Placental epithelial cell (primary cell): ENCODE measurements around the gene DAZ4. TPM values are rescaled to one million over a fixed set of nuclear protein-coding genes. Genes with fewer than 3 reads are reported as not detected.

Experiments
- total RNA-seq: library from RNA; depleted of rRNA; stranded (reverse); fragments of >200 nt; gene quantifications from 2 replicates; pipeline ENCODE4 v1.2.3, GENCODE V29; 2012

The DAZ4 gene, protein sequence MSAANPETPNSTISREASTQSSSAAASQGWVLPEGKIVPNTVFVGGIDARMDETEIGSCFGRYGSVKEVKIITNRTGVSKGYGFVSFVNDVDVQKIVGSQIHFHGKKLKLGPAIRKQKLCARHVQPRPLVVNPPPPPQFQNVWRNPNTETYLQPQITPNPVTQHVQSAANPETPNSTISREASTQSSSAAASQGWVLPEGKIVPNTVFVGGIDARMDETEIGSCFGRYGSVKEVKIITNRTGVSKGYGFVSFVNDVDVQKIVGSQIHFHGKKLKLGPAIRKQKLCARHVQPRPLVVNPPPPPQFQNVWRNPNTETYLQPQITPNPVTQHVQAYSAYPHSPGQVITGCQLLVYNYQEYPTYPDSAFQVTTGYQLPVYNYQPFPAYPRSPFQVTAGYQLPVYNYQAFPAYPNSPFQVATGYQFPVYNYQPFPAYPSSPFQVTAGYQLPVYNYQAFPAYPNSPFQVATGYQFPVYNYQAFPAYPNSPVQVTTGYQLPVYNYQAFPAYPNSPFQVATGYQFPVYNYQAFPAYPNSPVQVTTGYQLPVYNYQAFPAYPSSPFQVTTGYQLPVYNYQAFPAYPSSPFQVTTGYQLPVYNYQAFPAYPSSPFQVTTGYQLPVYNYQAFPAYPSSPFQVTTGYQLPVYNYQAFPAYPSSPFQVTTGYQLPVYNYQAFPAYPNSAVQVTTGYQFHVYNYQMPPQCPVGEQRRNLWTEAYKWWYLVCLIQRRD
- total RNA-seq = not detected in 2 replicates

DNA sequence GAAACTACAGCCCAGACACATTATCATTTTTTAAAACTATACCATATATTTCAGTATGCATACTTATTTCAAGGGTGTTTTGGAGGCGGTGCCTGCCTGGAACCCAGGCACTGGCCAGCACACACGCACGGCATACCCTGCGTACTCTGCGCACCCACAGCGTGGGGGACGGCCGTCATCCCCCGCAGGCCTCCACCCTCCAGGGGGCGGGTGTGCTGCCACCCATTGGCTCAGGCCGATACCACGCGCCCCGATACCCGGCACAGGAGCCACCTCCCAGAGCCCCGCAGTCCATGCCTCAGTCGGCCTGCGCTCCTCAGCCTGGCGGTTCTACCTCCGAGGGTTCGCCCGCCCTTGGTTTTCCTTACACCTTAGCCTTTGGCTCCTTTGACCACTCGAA, at the start of gene DAZ4:
DAZ4 (plus strand) TSS at position 301 of the 400 bp plus-strand sequence. CDS start 208 bp downstream, outside the sequence.

DNA sequence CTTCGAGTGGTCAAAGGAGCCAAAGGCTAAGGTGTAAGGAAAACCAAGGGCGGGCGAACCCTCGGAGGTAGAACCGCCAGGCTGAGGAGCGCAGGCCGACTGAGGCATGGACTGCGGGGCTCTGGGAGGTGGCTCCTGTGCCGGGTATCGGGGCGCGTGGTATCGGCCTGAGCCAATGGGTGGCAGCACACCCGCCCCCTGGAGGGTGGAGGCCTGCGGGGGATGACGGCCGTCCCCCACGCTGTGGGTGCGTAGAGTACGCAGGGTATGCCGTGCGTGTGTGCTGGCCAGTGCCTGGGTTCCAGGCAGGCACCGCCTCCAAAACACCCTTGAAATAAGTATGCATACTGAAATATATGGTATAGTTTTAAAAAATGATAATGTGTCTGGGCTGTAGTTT, 20.4 kb upstream of the DAZ4 start, which contains the start of gene DAZ3:
DAZ3 (minus strand) TSS at position 101 of the 400 bp plus-strand sequence. CDS start 208 bp downstream, outside the sequence.

Other genes starting within 250 kb of the DAZ4 start
- gene BPY2B, start 215.9 kb upstream of the DAZ4 start, total RNA-seq = not detected in 2 replicates
- gene DAZ3, start 20.5 kb upstream of the DAZ4 start, total RNA-seq = not detected in 2 replicates
- gene BPY2C, start 218.2 kb downstream of the DAZ4 start, total RNA-seq = not detected in 2 replicates